ENCODE measurements around the gene NAGLU. TPM values are rescaled to one million over a fixed set of nuclear protein-coding genes. Genes with fewer than 3 reads are reported as not detected.
"Not testable (repeated sequence)": the region's sequence is repeated elsewhere in the genome, so short reads cannot be mapped to it uniquely, and the experiment has no call there.

NAGLU gene
- total RNA-seq, 1 donor from 2014 or later: 14.1 TPM

GRCh38 chr17:42540558-42540957 lies 4.5 kb downstream of the NAGLU start:
- not testable (repeated sequence) for H3K27me3 ChIP-seq (ENCODE audit: control insufficient read depth in 3 of 3, insufficient read depth in 3 of 3, low read length in 3 of 3); H3K9me3 ChIP-seq (ENCODE audit: control insufficient read depth in 3 of 3, low read length in 3 of 3); H3K4me3 ChIP-seq (ENCODE audit: low read length in 3 of 3); H3K9ac ChIP-seq (ENCODE audit: low read depth in 1 of 3, low read length in 3 of 3); H3K27ac ChIP-seq (ENCODE audit: low read depth, low read length)
- Histone ChIP-seq H3K36me3 (ENCODE audit: control insufficient read depth in 3 of 3, insufficient read depth in 3 of 3, low read length in 3 of 3) (peaks cover 25 to 39% (median 31%) of the 10 kb centered on the region in 3 donors), H3K4me1 (ENCODE audit: control insufficient read depth in 3 of 3, insufficient read depth in 3 of 3, low read length in 3 of 3) (peaks cover 29 to 39% (median 30%) of the 10 kb centered on the region in 3 donors)

GRCh38 chr17:42541041-42541833 lies 5.2 kb downstream of the NAGLU start:
- Histone ChIP-seq H3K27ac (ENCODE audit: low read depth, low read length) (no peak overlapping the region), H3K9me3 (ENCODE audit: control insufficient read depth in 3 of 3, low read length in 3 of 3) (no peaks in the 10 kb centered on the region), H3K27me3 (ENCODE audit: control insufficient read depth in 3 of 3, insufficient read depth in 3 of 3, low read length in 3 of 3) (no peaks in the 10 kb centered on the region), H3K9ac (ENCODE audit: low read depth in 1 of 3, low read length in 3 of 3) (no peak overlapping the region), H3K36me3 (ENCODE audit: control insufficient read depth in 3 of 3, insufficient read depth in 3 of 3, low read length in 3 of 3) (peaks cover 25 to 39% (median 31%) of the 10 kb centered on the region in 3 donors), H3K4me1 (ENCODE audit: control insufficient read depth in 3 of 3, insufficient read depth in 3 of 3, low read length in 3 of 3) (peaks cover 26 to 36% (median 27%) of the 10 kb centered on the region in 3 donors), H3K4me3 (ENCODE audit: low read length in 3 of 3) (no peak overlapping the region)

GRCh38 chr17:42543190-42544079 lies 7.4 kb downstream of the NAGLU start:
- Histone ChIP-seq H3K9me3 (ENCODE audit: control insufficient read depth in 3 of 3, low read length in 3 of 3) (no peaks in the 10 kb centered on the region), H3K27ac (ENCODE audit: low read depth, low read length) (peak overlapping the region; percentile 80), H3K4me3 (ENCODE audit: low read length in 3 of 3) (peak overlapping the region in 2 of 3 donors; percentile 54 to 55), H3K27me3 (ENCODE audit: control insufficient read depth in 3 of 3, insufficient read depth in 3 of 3, low read length in 3 of 3) (no peaks in the 10 kb centered on the region), H3K9ac (ENCODE audit: low read depth in 1 of 3, low read length in 3 of 3) (peak overlapping the region; percentile 65 to 78 (median 72)), H3K36me3 (ENCODE audit: control insufficient read depth in 3 of 3, insufficient read depth in 3 of 3, low read length in 3 of 3) (peaks cover 22 to 33% (median 30%) of the 10 kb centered on the region in 3 donors), H3K4me1 (ENCODE audit: control insufficient read depth in 3 of 3, insufficient read depth in 3 of 3, low read length in 3 of 3) (peaks cover 15 to 21% (median 21%) of the 10 kb centered on the region in 3 donors)

GRCh38 chr17:42544874-42545283 lies 8.8 kb downstream of the NAGLU start:
- H3K36me3 ChIP-seq (ENCODE audit: control insufficient read depth in 3 of 3, insufficient read depth in 3 of 3, low read length in 3 of 3): peaks cover 15 to 24% (median 19%) of the 10 kb centered on the region in 3 donors

GRCh38 chr17:42545755-42546505 lies 9.9 kb downstream of the NAGLU start:
- not testable (repeated sequence) for H3K9ac ChIP-seq (ENCODE audit: low read depth in 1 of 3, low read length in 3 of 3); H3K27ac ChIP-seq (ENCODE audit: low read depth, low read length); H3K4me3 ChIP-seq (ENCODE audit: low read length in 3 of 3); H3K27me3 ChIP-seq (ENCODE audit: control insufficient read depth in 3 of 3, insufficient read depth in 3 of 3, low read length in 3 of 3); H3K9me3 ChIP-seq (ENCODE audit: control insufficient read depth in 3 of 3, low read length in 3 of 3)
- Histone ChIP-seq H3K4me1 (ENCODE audit: control insufficient read depth in 3 of 3, insufficient read depth in 3 of 3, low read length in 3 of 3) (peaks cover 15 to 21% (median 21%) of the 10 kb centered on the region in 3 donors), H3K36me3 (ENCODE audit: control insufficient read depth in 3 of 3, insufficient read depth in 3 of 3, low read length in 3 of 3) (peaks cover 11 to 20% (median 15%) of the 10 kb centered on the region in 3 donors)

More at GRCh38 chr17:42544874-42545283, 8.8 kb downstream of the NAGLU start:
- Histone ChIP-seq H3K4me1 (ENCODE audit: control insufficient read depth in 3 of 3, insufficient read depth in 3 of 3, low read length in 3 of 3) (peaks cover 15 to 21% (median 21%) of the 10 kb centered on the region in 3 donors), H3K9ac (ENCODE audit: low read depth in 1 of 3, low read length in 3 of 3) (no peak overlapping the region), H3K27ac (ENCODE audit: low read depth, low read length) (no peak overlapping the region), H3K27me3 (ENCODE audit: control insufficient read depth in 3 of 3, insufficient read depth in 3 of 3, low read length in 3 of 3) (no peaks in the 10 kb centered on the region), H3K9me3 (ENCODE audit: control insufficient read depth in 3 of 3, low read length in 3 of 3) (no peaks in the 10 kb centered on the region), H3K4me3 (ENCODE audit: low read length in 3 of 3) (no peak overlapping the region)

- H3K9ac ChIP-seq (ENCODE audit: low read depth in 1 of 3, low read length in 3 of 3): no peak overlapping the region
- H3K27me3 ChIP-seq (ENCODE audit: control insufficient read depth in 3 of 3, insufficient read depth in 3 of 3, low read length in 3 of 3): no peaks in the 10 kb centered on the region
- no peak overlapping the region for H3K27ac ChIP-seq (ENCODE audit: low read depth, low read length)
- no peaks in the 10 kb centered on the region for H3K9me3 ChIP-seq (ENCODE audit: control insufficient read depth in 3 of 3, low read length in 3 of 3)
- peaks cover 15 to 21% (median 18%) of the 10 kb centered on the region in 3 donors for H3K4me1 ChIP-seq (ENCODE audit: control insufficient read depth in 3 of 3, insufficient read depth in 3 of 3, low read length in 3 of 3)
- peaks cover 4 to 12% (median 8%) of the 10 kb centered on the region in 3 donors for H3K36me3 ChIP-seq (ENCODE audit: control insufficient read depth in 3 of 3, insufficient read depth in 3 of 3, low read length in 3 of 3)
- no peak overlapping the region for H3K4me3 ChIP-seq (ENCODE audit: low read length in 3 of 3)
Measured at GRCh38 chr17:42547001-42547461, 11.0 kb downstream of the NAGLU start.

GRCh38 chr17:42547698-42548069 lies 11.6 kb downstream of the NAGLU start:
- H3K4me3 ChIP-seq (ENCODE audit: low read length in 3 of 3): no peak overlapping the region

GRCh38 chr17:42548070-42548837 lies 12.2 kb downstream of the NAGLU start:
- Histone ChIP-seq H3K4me1 (ENCODE audit: control insufficient read depth in 3 of 3, insufficient read depth in 3 of 3, low read length in 3 of 3) (peaks cover 11 to 17% (median 16%) of the 10 kb centered on the region in 3 donors), H3K9me3 (ENCODE audit: control insufficient read depth in 3 of 3, low read length in 3 of 3) (no peaks in the 10 kb centered on the region), H3K27ac (ENCODE audit: low read depth, low read length) (no peak overlapping the region), H3K27me3 (ENCODE audit: control insufficient read depth in 3 of 3, insufficient read depth in 3 of 3, low read length in 3 of 3) (no peaks in the 10 kb centered on the region), H3K9ac (ENCODE audit: low read depth in 1 of 3, low read length in 3 of 3) (no peak overlapping the region), H3K36me3 (ENCODE audit: control insufficient read depth in 3 of 3, insufficient read depth in 3 of 3, low read length in 3 of 3) (no peaks in the 10 kb centered on the region), H3K4me3 (ENCODE audit: low read length in 3 of 3) (no peak overlapping the region)

More at GRCh38 chr17:42547698-42548069, 11.6 kb downstream of the NAGLU start:
- H3K27me3 ChIP-seq (ENCODE audit: control insufficient read depth in 3 of 3, insufficient read depth in 3 of 3, low read length in 3 of 3): no peaks in the 10 kb centered on the region
- H3K36me3 ChIP-seq (ENCODE audit: control insufficient read depth in 3 of 3, insufficient read depth in 3 of 3, low read length in 3 of 3): peaks cover 2 to 5% (median 3%) of the 10 kb centered on the region in 3 donors
- H3K27ac ChIP-seq (ENCODE audit: low read depth, low read length): no peak overlapping the region
- H3K9ac ChIP-seq (ENCODE audit: low read depth in 1 of 3, low read length in 3 of 3): no peak overlapping the region
- H3K4me1 ChIP-seq (ENCODE audit: control insufficient read depth in 3 of 3, insufficient read depth in 3 of 3, low read length in 3 of 3): peaks cover 15 to 21% (median 18%) of the 10 kb centered on the region in 3 donors
- H3K9me3 ChIP-seq (ENCODE audit: control insufficient read depth in 3 of 3, low read length in 3 of 3): no peaks in the 10 kb centered on the region
